ENCODE data around the gene UPP1.

The UPP1 gene

GRCh38 chr7:48089046-48090003 lies at the start of gene UPP1:
Gene UPP1 (plus strand): TSS chr7:48089265. CDS start chr7:48094784, 5,519 bp downstream.
- peak within 1 kb of the TSS; percentile 86 for H3K4me3 Mint-ChIP-seq
- H3K9me3 Mint-ChIP-seq (ENCODE audit: low read depth), result no peaks in the 10 kb centered on the region
- H3K27ac Mint-ChIP-seq, result peak within 1 kb of the TSS; percentile 89
- H3K27me3 Mint-ChIP-seq, result no peaks in the 10 kb centered on the region
- H3K36me3 Mint-ChIP-seq, result peaks cover 5% of the 10 kb centered on the region
- H3K4me1 Mint-ChIP-seq (ENCODE audit: low read depth), result peaks cover 74% of the 10 kb centered on the region

GRCh38 chr7:48040944-48041652 lies 48.0 kb upstream of the UPP1 start:
- H3K27ac Mint-ChIP-seq, result peak overlapping the region; percentile 90
- H3K36me3 Mint-ChIP-seq, result no peaks in the 10 kb centered on the region
- no peaks in the 10 kb centered on the region for H3K9me3 Mint-ChIP-seq (ENCODE audit: low read depth)
- H3K27me3 Mint-ChIP-seq, result peaks cover 8% of the 10 kb centered on the region
- peaks cover 36% of the 10 kb centered on the region for H3K4me1 Mint-ChIP-seq (ENCODE audit: low read depth)
- H3K4me3 Mint-ChIP-seq, result peak overlapping the region; percentile 32

- Mint-ChIP-seq H3K4me3 (peak overlapping the region; percentile 56), H3K4me1 (ENCODE audit: low read depth) (peaks cover 39% of the 10 kb centered on the region), H3K36me3 (no peaks in the 10 kb centered on the region), H3K9me3 (ENCODE audit: low read depth) (no peaks in the 10 kb centered on the region), H3K27me3 (peaks cover 5% of the 10 kb centered on the region), H3K27ac (peak overlapping the region; percentile 90)
Measured at GRCh38 chr7:48041653-48041970, 47.5 kb upstream of the UPP1 start.

- peak overlapping the region; percentile 90 for H3K27ac Mint-ChIP-seq
- peaks cover 36% of the 10 kb centered on the region for H3K4me1 Mint-ChIP-seq (ENCODE audit: low read depth)
- H3K4me3 Mint-ChIP-seq, result no peak overlapping the region
Measured at GRCh38 chr7:48042216-48042615, 46.8 kb upstream of the UPP1 start.

GRCh38 chr7:48042636-48043035 lies 46.4 kb upstream of the UPP1 start:
- Mint-ChIP-seq H3K4me1 (ENCODE audit: low read depth) (peaks cover 36% of the 10 kb centered on the region), H3K27ac (no peak overlapping the region)

More at GRCh38 chr7:48042216-48042615, 46.8 kb upstream of the UPP1 start:
- Mint-ChIP-seq H3K36me3 (no peaks in the 10 kb centered on the region), H3K9me3 (ENCODE audit: low read depth) (no peaks in the 10 kb centered on the region), H3K27me3 (no peaks in the 10 kb centered on the region)

GRCh38 chr7:48045195-48045765 lies 43.8 kb upstream of the UPP1 start:
- no peaks in the 10 kb centered on the region for H3K9me3 Mint-ChIP-seq (ENCODE audit: low read depth)
- no peaks in the 10 kb centered on the region for H3K27me3 Mint-ChIP-seq
- H3K4me1 Mint-ChIP-seq (ENCODE audit: low read depth), result peaks cover 36% of the 10 kb centered on the region
- no peak overlapping the region for H3K4me3 Mint-ChIP-seq
- no peaks in the 10 kb centered on the region for H3K36me3 Mint-ChIP-seq
- no peak overlapping the region for H3K27ac Mint-ChIP-seq

More at GRCh38 chr7:48042636-48043035, 46.4 kb upstream of the UPP1 start:
- Mint-ChIP-seq H3K4me3 (no peak overlapping the region), H3K27me3 (no peaks in the 10 kb centered on the region), H3K9me3 (ENCODE audit: low read depth) (no peaks in the 10 kb centered on the region), H3K36me3 (no peaks in the 10 kb centered on the region)

- H3K9me3 Mint-ChIP-seq (ENCODE audit: low read depth), result no peaks in the 10 kb centered on the region
- H3K4me1 Mint-ChIP-seq (ENCODE audit: low read depth), result peaks cover 26% of the 10 kb centered on the region
- H3K36me3 Mint-ChIP-seq, result no peaks in the 10 kb centered on the region
- H3K4me3 Mint-ChIP-seq, result peak overlapping the region; percentile 6
- H3K27me3 Mint-ChIP-seq, result no peaks in the 10 kb centered on the region
- peak overlapping the region; percentile 41 for H3K27ac Mint-ChIP-seq
Measured at GRCh38 chr7:48046458-48046857, 42.6 kb upstream of the UPP1 start.

- peaks cover 17% of the 10 kb centered on the region for H3K4me1 Mint-ChIP-seq (ENCODE audit: low read depth)
- no peak overlapping the region for H3K4me3 Mint-ChIP-seq
- H3K9me3 Mint-ChIP-seq (ENCODE audit: low read depth), result no peaks in the 10 kb centered on the region
- H3K27me3 Mint-ChIP-seq, result no peaks in the 10 kb centered on the region
- no peaks in the 10 kb centered on the region for H3K36me3 Mint-ChIP-seq
- H3K27ac Mint-ChIP-seq, result no peak overlapping the region
Measured at GRCh38 chr7:48048113-48048512, 41.0 kb upstream of the UPP1 start.

GRCh38 chr7:48049850-48050249 lies 39.2 kb upstream of the UPP1 start:
- Mint-ChIP-seq H3K27me3 (no peaks in the 10 kb centered on the region), H3K4me1 (ENCODE audit: low read depth) (peaks cover 16% of the 10 kb centered on the region), H3K9me3 (ENCODE audit: low read depth) (no peaks in the 10 kb centered on the region), H3K27ac (no peak overlapping the region), H3K4me3 (no peak overlapping the region), H3K36me3 (no peaks in the 10 kb centered on the region)

- Mint-ChIP-seq H3K27ac (no peak overlapping the region), H3K4me1 (ENCODE audit: low read depth) (no peaks in the 10 kb centered on the region), H3K4me3 (no peak overlapping the region), H3K36me3 (peaks cover 3% of the 10 kb centered on the region), H3K27me3 (no peaks in the 10 kb centered on the region), H3K9me3 (ENCODE audit: low read depth) (peaks cover 8% of the 10 kb centered on the region)
Measured at GRCh38 chr7:48052748-48053147, 36.3 kb upstream of the UPP1 start.

- no peaks in the 10 kb centered on the region for H3K27me3 Mint-ChIP-seq
- no peaks in the 10 kb centered on the region for H3K4me1 Mint-ChIP-seq (ENCODE audit: low read depth)
- no peak overlapping the region for H3K27ac Mint-ChIP-seq
- H3K9me3 Mint-ChIP-seq (ENCODE audit: low read depth), result peaks cover 8% of the 10 kb centered on the region
- H3K36me3 Mint-ChIP-seq, result peaks cover 8% of the 10 kb centered on the region
- H3K4me3 Mint-ChIP-seq, result no peak overlapping the region
Measured at GRCh38 chr7:48053736-48054135, 35.3 kb upstream of the UPP1 start.

GRCh38 chr7:48058990-48059389 lies 30.1 kb upstream of the UPP1 start:
- H3K4me1 Mint-ChIP-seq (ENCODE audit: low read depth), result no peaks in the 10 kb centered on the region
- peaks cover 2% of the 10 kb centered on the region for H3K27me3 Mint-ChIP-seq
- peaks cover 11% of the 10 kb centered on the region for H3K9me3 Mint-ChIP-seq (ENCODE audit: low read depth)
- no peak overlapping the region for H3K4me3 Mint-ChIP-seq
- peaks cover 20% of the 10 kb centered on the region for H3K36me3 Mint-ChIP-seq
- H3K27ac Mint-ChIP-seq, result no peak overlapping the region

GRCh38 chr7:48059706-48060105 lies 29.4 kb upstream of the UPP1 start:
- Mint-ChIP-seq H3K27me3 (peaks cover 2% of the 10 kb centered on the region), H3K4me1 (ENCODE audit: low read depth) (no peaks in the 10 kb centered on the region), H3K9me3 (ENCODE audit: low read depth) (peaks cover 16% of the 10 kb centered on the region), H3K4me3 (no peak overlapping the region), H3K36me3 (peaks cover 24% of the 10 kb centered on the region), H3K27ac (no peak overlapping the region)

GRCh38 chr7:48063985-48064384 lies 25.1 kb upstream of the UPP1 start:
- Mint-ChIP-seq H3K9me3 (ENCODE audit: low read depth) (peaks cover 7% of the 10 kb centered on the region), H3K36me3 (peaks cover 24% of the 10 kb centered on the region), H3K27ac (no peak overlapping the region), H3K4me1 (ENCODE audit: low read depth) (peaks cover 2% of the 10 kb centered on the region), H3K4me3 (no peak overlapping the region), H3K27me3 (peaks cover 2% of the 10 kb centered on the region)

- peaks cover 10% of the 10 kb centered on the region for H3K9me3 Mint-ChIP-seq (ENCODE audit: low read depth)
- H3K27ac Mint-ChIP-seq, result no peak overlapping the region
- peaks cover 2% of the 10 kb centered on the region for H3K4me1 Mint-ChIP-seq (ENCODE audit: low read depth)
- H3K36me3 Mint-ChIP-seq, result peaks cover 27% of the 10 kb centered on the region
- no peak overlapping the region for H3K4me3 Mint-ChIP-seq
- no peaks in the 10 kb centered on the region for H3K27me3 Mint-ChIP-seq
Measured at GRCh38 chr7:48067475-48067874, 21.6 kb upstream of the UPP1 start.

Measured in activated naive CD8-positive, alpha-beta T cell (primary cell).